ENCODE data around the gene CDH8. TPM values are rescaled to one million over a fixed set of nuclear protein-coding genes. Genes with fewer than 3 reads are reported as not detected.

CDH8 gene
- total RNA-seq, 4 donors from 2014 or later: 0.40 to 3.0 (median 0.86) TPM

- no peak for ATAC-seq
- 45 to 71% methylated on average over 1 of the region's 1 CpG for WGBS, 2 donors (ENCODE audit: low coverage in 1 of 2)
- TF ChIP-seq POLR2AphosphoS5 (IDR thresholded peaks at IDR 0.05) (no peak), EP300 (IDR thresholded peaks at IDR 0.05) (no peak), POLR2A (IDR thresholded peaks at IDR 0.05) (no peak), CTCF (IDR thresholded peaks at IDR 0.05) (no peak)
These were observed 355.1 kb downstream of the CDH8 start for GRCh38 chr16:61681124-61681523.

GRCh38 chr16:61678182-61678581, 358.1 kb downstream of the CDH8 start:
- Histone ChIP-seq H3K4me1 (no peaks in the 10 kb centered on the region), H3K27me3 (no peaks in the 10 kb centered on the region), H3K4me3 (no peak overlapping the region), H3K36me3 (no peaks in the 10 kb centered on the region), H3K27ac (no peak overlapping the region), H3K9me3 (no peaks in the 10 kb centered on the region)
- no peak for ATAC-seq
- 61 to 92% methylated on average over 3 of the region's 3 CpGs for WGBS, 2 donors (ENCODE audit: low coverage in 1 of 2)
- no peak for TF ChIP-seq POLR2AphosphoS5 (IDR thresholded peaks at IDR 0.05)
- no peak for TF ChIP-seq POLR2A (IDR thresholded peaks at IDR 0.05)
- TF ChIP-seq EP300 (IDR thresholded peaks at IDR 0.05): no peak
- no peak for TF ChIP-seq CTCF (IDR thresholded peaks at IDR 0.05)

More at GRCh38 chr16:61681124-61681523, 355.1 kb downstream of the CDH8 start:
- no peaks in the 10 kb centered on the region for H3K27me3 ChIP-seq
- H3K36me3 ChIP-seq: no peaks in the 10 kb centered on the region
- no peak overlapping the region for H3K27ac ChIP-seq
- H3K4me3 ChIP-seq: no peak overlapping the region
- no peaks in the 10 kb centered on the region for H3K9me3 ChIP-seq
- H3K4me1 ChIP-seq: no peaks in the 10 kb centered on the region

- no peak for TF ChIP-seq EP300 (IDR thresholded peaks at IDR 0.05)
- TF ChIP-seq CTCF (IDR thresholded peaks at IDR 0.05): no peak
- TF ChIP-seq POLR2A (IDR thresholded peaks at IDR 0.05): no peak
- TF ChIP-seq POLR2AphosphoS5 (IDR thresholded peaks at IDR 0.05): no peak
- ATAC-seq: no peak
- WGBS, 2 donors (ENCODE audit: low coverage in 1 of 2): 50 to 63% methylated on average over 3 to 5 of the region's 5 CpGs
These were observed 358.5 kb downstream of the CDH8 start for GRCh38 chr16:61677776-61678175.

GRCh38 chr16:61676740-61677139, 359.5 kb downstream of the CDH8 start:
- H3K27ac ChIP-seq: no peak overlapping the region
- no peak for ATAC-seq
- no peaks in the 10 kb centered on the region for H3K9me3 ChIP-seq
- no peak overlapping the region for H3K4me3 ChIP-seq
- H3K27me3 ChIP-seq: no peaks in the 10 kb centered on the region
- no peaks in the 10 kb centered on the region for H3K4me1 ChIP-seq
- TF ChIP-seq EP300 (IDR thresholded peaks at IDR 0.05): no peak
- WGBS, 2 donors (ENCODE audit: low coverage in 1 of 2): 71 to 90% methylated on average over 2 of the region's 2 CpGs
- no peaks in the 10 kb centered on the region for H3K36me3 ChIP-seq

More at GRCh38 chr16:61677776-61678175, 358.5 kb downstream of the CDH8 start:
- Histone ChIP-seq H3K27ac (no peak overlapping the region), H3K9me3 (no peaks in the 10 kb centered on the region), H3K4me3 (no peak overlapping the region), H3K36me3 (no peaks in the 10 kb centered on the region), H3K27me3 (no peaks in the 10 kb centered on the region), H3K4me1 (no peaks in the 10 kb centered on the region)

GRCh38 chr16:61671161-61671560, 365.1 kb downstream of the CDH8 start:
- no peak overlapping the region for H3K27ac ChIP-seq
- no peaks in the 10 kb centered on the region for H3K27me3 ChIP-seq
- H3K36me3 ChIP-seq: no peaks in the 10 kb centered on the region
- H3K4me3 ChIP-seq: no peak overlapping the region
- 85 to 87% methylated on average over 3 of the region's 3 CpGs for WGBS, 2 donors (ENCODE audit: low coverage in 1 of 2)
- TF ChIP-seq POLR2AphosphoS5 (IDR thresholded peaks at IDR 0.05) (no peak), POLR2A (IDR thresholded peaks at IDR 0.05) (no peak), CTCF (IDR thresholded peaks at IDR 0.05) (no peak), EP300 (IDR thresholded peaks at IDR 0.05) (no peak)
- H3K9me3 ChIP-seq: no peaks in the 10 kb centered on the region
- no peaks in the 10 kb centered on the region for H3K4me1 ChIP-seq
- ATAC-seq: no peak

Data from gastroesophageal sphincter (tissue), 4 donors.